ENCODE data around the gene FBLN5. TPM values are rescaled to one million over a fixed set of nuclear protein-coding genes. Genes with fewer than 3 reads are reported as not detected.

The FBLN5 gene
- polyA plus RNA-seq, 1 of the 3 experiments (the other 2 are of a cell fraction), result 39.8 TPM

GRCh38 chr14:91875525-91876286 is 71.8 kb downstream of the FBLN5 start:
- CTCF ChIA-PET, result no interaction called here

GRCh38 chr14:91873471-91874415 is 73.8 kb downstream of the FBLN5 start:
- TF ChIP-seq TEAD4 (IDR thresholded peaks at IDR 0.05; ENCODE audit: borderline replicate concordance, insufficient read depth), result no peak
- TF ChIP-seq, protein P1, sequence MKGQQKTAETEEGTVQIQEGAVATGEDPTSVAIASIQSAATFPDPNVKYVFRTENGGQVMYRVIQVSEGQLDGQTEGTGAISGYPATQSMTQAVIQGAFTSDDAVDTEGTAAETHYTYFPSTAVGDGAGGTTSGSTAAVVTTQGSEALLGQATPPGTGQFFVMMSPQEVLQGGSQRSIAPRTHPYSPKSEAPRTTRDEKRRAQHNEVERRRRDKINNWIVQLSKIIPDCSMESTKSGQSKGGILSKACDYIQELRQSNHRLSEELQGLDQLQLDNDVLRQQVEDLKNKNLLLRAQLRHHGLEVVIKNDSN (IDR thresholded peaks at IDR 0.05; ENCODE audit: borderline replicate concordance, low read depth), result no peak
- TF ChIP-seq JUND (IDR thresholded peaks at IDR 0.05), result no peak
- no peak for TF ChIP-seq MXI1 (IDR thresholded peaks at IDR 0.05; ENCODE audit: low read depth, low read length)
- TF ChIP-seq, protein P2, sequence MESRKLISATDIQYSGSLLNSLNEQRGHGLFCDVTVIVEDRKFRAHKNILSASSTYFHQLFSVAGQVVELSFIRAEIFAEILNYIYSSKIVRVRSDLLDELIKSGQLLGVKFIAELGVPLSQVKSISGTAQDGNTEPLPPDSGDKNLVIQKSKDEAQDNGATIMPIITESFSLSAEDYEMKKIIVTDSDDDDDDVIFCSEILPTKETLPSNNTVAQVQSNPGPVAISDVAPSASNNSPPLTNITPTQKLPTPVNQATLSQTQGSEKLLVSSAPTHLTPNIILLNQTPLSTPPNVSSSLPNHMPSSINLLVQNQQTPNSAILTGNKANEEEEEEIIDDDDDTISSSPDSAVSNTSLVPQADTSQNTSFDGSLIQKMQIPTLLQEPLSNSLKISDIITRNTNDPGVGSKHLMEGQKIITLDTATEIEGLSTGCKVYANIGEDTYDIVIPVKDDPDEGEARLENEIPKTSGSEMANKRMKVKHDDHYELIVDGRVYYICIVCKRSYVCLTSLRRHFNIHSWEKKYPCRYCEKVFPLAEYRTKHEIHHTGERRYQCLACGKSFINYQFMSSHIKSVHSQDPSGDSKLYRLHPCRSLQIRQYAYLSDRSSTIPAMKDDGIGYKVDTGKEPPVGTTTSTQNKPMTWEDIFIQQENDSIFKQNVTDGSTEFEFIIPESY (IDR thresholded peaks at IDR 0.05; ENCODE audit: borderline replicate concordance, low read depth), result no peak
- TF ChIP-seq RFX5 (IDR thresholded peaks at IDR 0.05; ENCODE audit: low read length), result no peak
- no peak for TF ChIP-seq SIN3A (IDR thresholded peaks at IDR 0.05; ENCODE audit: borderline replicate concordance, low read depth, low read length)
- TF ChIP-seq NFIC (IDR thresholded peaks at IDR 0.05; ENCODE audit: borderline replicate concordance), result no peak
- TF ChIP-seq TAF1 (IDR thresholded peaks at IDR 0.05; ENCODE audit: borderline replicate concordance, low read depth, low read length), result no peak
- no peak for TF ChIP-seq RCOR1 (IDR thresholded peaks at IDR 0.05; ENCODE audit: low read length)
- TF ChIP-seq POLR2AphosphoS5 (IDR thresholded peaks at IDR 0.05; ENCODE audit: low read depth, low read length), result no peak
- no peak for TF ChIP-seq EZH2phosphoT487 (IDR thresholded peaks at IDR 0.05; ENCODE audit: borderline replicate concordance, low read depth)
- Histone ChIP-seq H3F3A (replicated peaks; ENCODE audit: insufficient read depth) (no peaks in the 10 kb centered on the region), H3K9me3 (no peaks in the 10 kb centered on the region), H2AFZ (ENCODE audit: low read depth) (no peak overlapping the region), H3K27me3 (ENCODE audit: insufficient read depth) (no peaks in the 10 kb centered on the region), H3K4me3 (ENCODE audit: low read depth in 2 of 2, low read length in 1 of 2) (no peak overlapping the region), H4K20me1 (ENCODE audit: insufficient read depth) (no peaks in the 10 kb centered on the region), H3K4me2 (no peak overlapping the region), H3K4me1 (ENCODE audit: control insufficient read depth in 1 of 2, insufficient read depth in 2 of 2, low read depth in 1 of 2, low read length in 1 of 2) (no peaks in the 10 kb centered on the region), H3K79me2 (ENCODE audit: insufficient read depth) (no peaks in the 10 kb centered on the region), H3K9ac (no peak overlapping the region), H3K9me2 (no peaks in the 10 kb centered on the region), H3K27ac (ENCODE audit: low read depth in 2 of 2, low read length in 1 of 2) (no peak overlapping the region), H3K36me3 (replicated peaks in 1 of 2; ENCODE audit: control insufficient read depth in 1 of 2, insufficient read depth in 2 of 2, low read length in 1 of 2) (peaks cover 11 to 70% of the 10 kb centered on the region in 2 experiments)
- 79% methylated on average over 12 of the region's 15 CpGs for WGBS (ENCODE audit: low lambda C conversion rate)
- POLR2A ChIA-PET, result no interaction called here
- DNase-seq, result no peak
- CTCF ChIA-PET, result no interaction called here

More at GRCh38 chr14:91875525-91876286, 71.8 kb downstream of the FBLN5 start:
- H3K36me3 ChIP-seq (replicated peaks in 1 of 2; ENCODE audit: control insufficient read depth in 1 of 2, insufficient read depth in 2 of 2, low read length in 1 of 2), result peaks cover 16 to 67% of the 10 kb centered on the region in 2 experiments
- no peaks in the 10 kb centered on the region for H3K79me2 ChIP-seq (ENCODE audit: insufficient read depth)
- no peak overlapping the region for H2AFZ ChIP-seq (ENCODE audit: low read depth)
- H3K4me2 ChIP-seq, result no peak overlapping the region
- no peak overlapping the region for H3K27ac ChIP-seq (ENCODE audit: low read depth in 2 of 2, low read length in 1 of 2)
- no peak for TF ChIP-seq RCOR1 (IDR thresholded peaks at IDR 0.05; ENCODE audit: low read length)
- TF ChIP-seq NFIC (IDR thresholded peaks at IDR 0.05; ENCODE audit: borderline replicate concordance), result no peak
- TF ChIP-seq GABPA (IDR thresholded peaks at IDR 0.05; ENCODE audit: low read depth), result no peak
- no peak for TF ChIP-seq RXRA (IDR thresholded peaks at IDR 0.05; ENCODE audit: borderline replicate concordance, low read depth)
- TF ChIP-seq SMC3 (IDR thresholded peaks at IDR 0.05; ENCODE audit: low read depth, low read length), result no peak
- TF ChIP-seq, protein P1 (IDR thresholded peaks at IDR 0.05; ENCODE audit: borderline replicate concordance, low read depth), result no peak
- no peak for TF ChIP-seq FOXM1 (IDR thresholded peaks at IDR 0.05; ENCODE audit: low read depth)
- TF ChIP-seq POLR2AphosphoS5 (IDR thresholded peaks at IDR 0.05; ENCODE audit: low read depth, low read length), result no peak
- TF ChIP-seq RAD21 (IDR thresholded peaks at IDR 0.05; ENCODE audit: low read length), result no peak
- TF ChIP-seq YY1 (IDR thresholded peaks at IDR 0.05; ENCODE audit: low read depth), result no peak
- no peak for TF ChIP-seq TCF12 (IDR thresholded peaks at IDR 0.05)
- WGBS (ENCODE audit: low lambda C conversion rate), result 67% methylated on average over 5 of the region's 9 CpGs
- H3K9me3 ChIP-seq, result no peaks in the 10 kb centered on the region
- no peak for DNase-seq
- no peak overlapping the region for H3K9ac ChIP-seq
- H3K4me3 ChIP-seq (ENCODE audit: low read depth in 2 of 2, low read length in 1 of 2), result no peak overlapping the region
- H3K27me3 ChIP-seq (ENCODE audit: insufficient read depth), result no peaks in the 10 kb centered on the region
- no peaks in the 10 kb centered on the region for H3F3A ChIP-seq (replicated peaks; ENCODE audit: insufficient read depth)
- H3K9me2 ChIP-seq, result no peaks in the 10 kb centered on the region
- no peaks in the 10 kb centered on the region for H3K4me1 ChIP-seq (ENCODE audit: control insufficient read depth in 1 of 2, insufficient read depth in 2 of 2, low read depth in 1 of 2, low read length in 1 of 2)
- POLR2A ChIA-PET, result no interaction called here
- no peaks in the 10 kb centered on the region for H4K20me1 ChIP-seq (ENCODE audit: insufficient read depth)
